GM19035 (cell line): ENCODE results near the gene PAFAH1B1.
"Not testable (repeated sequence)": the region's sequence is repeated elsewhere in the genome, so short reads cannot be mapped to it uniquely, and the experiment has no call there.

Source experiments
- ATAC-seq: cut with Tn5 transposase; IDR thresholded peaks from one replicate; pipeline ENCODE4 v1.9.1; 2021; ENCODE audit not compliant: unreplicated experiment

The PAFAH1B1 gene

DNA sequence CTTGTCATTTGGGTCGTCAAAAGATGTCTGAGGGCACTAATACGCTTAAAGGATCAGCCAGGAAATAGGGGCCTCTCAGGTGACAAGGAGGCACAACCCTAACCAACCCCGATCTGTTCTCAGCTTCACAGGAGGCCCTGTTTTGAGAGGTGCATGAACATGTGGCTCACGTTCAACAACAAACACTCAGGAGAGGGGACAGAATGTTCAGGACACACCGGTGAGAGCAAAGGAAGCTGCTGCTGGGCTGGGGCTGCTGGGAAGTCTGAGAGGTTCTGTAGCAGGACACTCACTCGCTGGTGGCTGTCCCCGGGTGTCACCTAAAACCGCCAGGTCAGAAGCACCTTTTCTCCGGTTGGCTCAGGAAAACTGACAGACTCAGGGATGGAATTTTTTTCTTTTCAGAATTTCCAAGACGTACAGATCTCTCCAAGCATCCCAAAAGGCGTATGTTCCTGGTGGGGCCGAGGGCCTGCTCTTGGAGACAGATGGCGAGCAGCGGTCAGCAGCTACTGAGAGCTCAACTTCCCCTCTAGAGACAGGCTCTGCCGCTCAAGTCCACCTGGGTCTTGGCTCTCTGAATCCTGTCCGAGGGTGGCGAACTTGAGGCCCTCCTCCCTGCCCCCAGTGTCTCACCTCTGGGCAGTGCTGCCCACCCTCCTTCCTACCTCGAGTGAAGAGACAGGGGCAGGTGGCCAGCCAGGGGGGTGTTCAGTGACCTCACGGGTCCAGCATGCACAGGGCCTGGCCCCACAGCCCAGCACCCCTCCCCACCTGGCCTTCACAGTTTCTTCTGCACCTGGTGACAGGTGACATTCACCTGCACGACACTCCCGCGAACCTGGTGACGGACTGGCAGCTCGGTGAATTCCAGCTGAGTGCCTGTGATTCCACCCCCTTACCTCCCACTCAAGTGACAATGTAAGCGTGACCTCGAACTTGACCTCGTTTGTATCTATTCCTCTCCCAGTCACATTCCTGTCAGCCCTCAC, 95.2 kb downstream of the PAFAH1B1 start:
- ATAC-seq: no peak

GRCh38 chr17:2689411-2690164, 96.1 kb downstream of the PAFAH1B1 start:
- ATAC-seq: no peak

GRCh38 chr17:2690165-2691068, 97.0 kb downstream of the PAFAH1B1 start:
- no peak for ATAC-seq

GRCh38 chr17:2691069-2691871, 97.8 kb downstream of the PAFAH1B1 start:
- no peak for ATAC-seq

DNA sequence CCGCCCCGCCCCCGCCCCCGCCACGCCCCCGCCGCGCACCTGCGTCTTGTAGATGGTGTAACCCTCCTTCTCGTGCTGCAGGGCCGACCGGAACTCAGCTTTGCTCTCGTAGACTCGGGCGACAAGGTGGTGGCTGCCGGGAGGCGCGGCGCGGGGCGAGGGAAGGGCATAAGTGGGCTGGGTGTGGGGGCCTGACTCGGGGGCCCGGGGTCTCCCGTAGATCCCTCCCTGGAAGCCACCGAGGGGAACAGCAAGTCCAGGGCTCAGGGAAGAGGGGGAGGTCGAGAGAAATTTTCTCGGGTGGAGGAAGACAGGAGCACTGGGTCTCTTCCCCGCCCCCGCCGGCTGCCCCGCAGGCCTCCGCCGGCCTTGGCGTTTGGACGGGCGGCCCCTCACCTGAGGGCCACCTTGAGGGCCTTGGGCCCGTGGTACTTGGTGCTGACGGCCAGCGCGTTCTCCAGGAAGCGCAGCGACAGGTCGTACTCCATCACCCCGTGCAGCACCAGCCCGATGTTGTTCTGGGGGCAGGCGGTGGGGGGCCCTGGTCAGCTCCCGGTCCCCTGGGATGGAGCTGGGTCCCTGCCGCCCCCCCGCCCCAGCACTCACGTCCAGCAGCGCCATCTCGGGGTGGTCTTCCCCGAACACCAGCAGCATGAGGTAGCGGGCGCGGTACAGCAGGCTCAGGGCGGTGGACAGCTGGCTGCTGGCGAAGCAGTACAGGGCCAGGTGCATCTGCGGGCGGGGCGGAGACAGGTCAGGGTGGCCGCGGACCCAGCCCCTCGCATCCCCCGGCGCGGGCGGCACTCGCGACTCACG, 98.7 kb downstream of the PAFAH1B1 start:
- no peak for ATAC-seq

- ATAC-seq: no peak
Observed at GRCh38 chr17:2692781-2693135, 99.3 kb downstream of the PAFAH1B1 start.

- no peak for ATAC-seq
Observed at GRCh38 chr17:2693561-2694380, 100.3 kb downstream of the PAFAH1B1 start.

DNA sequence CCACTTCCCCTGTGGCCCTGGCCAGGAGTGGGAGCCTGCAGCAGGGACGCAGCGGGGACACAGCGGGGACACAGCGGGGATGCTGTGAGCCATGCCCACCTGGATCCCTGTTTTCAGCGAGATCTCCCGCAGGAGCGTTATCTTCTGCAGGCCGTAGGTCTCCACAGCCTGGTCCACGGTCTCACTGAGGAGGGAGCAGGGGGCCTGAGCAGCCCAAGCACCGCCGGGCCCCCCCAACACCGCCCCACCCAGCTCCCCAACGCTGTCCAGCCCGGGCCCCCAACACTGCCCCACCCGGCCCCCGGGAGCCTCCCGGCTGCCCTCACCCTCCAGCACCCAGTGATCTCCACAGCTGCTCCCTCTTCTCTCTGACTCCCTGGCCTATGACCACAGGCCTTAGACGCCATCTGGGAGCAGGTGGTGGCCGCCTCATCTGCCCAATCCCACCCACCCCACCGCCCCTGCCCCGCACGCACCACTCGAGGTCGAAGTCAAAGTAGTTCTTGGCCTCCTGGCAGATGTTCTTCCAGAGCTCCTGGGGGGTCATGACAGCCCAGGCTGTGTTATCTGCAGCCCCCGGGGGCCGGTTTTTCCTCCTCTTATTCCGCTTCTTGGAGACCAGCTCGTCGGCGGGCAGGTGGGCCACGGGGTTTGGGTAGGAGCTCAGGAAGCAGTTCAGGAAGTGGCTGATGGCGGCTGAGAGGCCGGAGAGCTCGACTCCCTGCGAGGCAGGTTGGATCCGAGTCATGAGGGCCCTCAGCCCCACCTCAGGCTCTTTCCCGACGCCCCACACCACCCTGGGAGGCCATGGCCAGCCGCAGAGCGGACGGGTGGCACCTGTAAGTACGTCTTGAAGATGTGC, 101.2 kb downstream of the PAFAH1B1 start:
- no peak for ATAC-seq

- ATAC-seq: no peak
Observed at GRCh38 chr17:2695243-2695960, 101.9 kb downstream of the PAFAH1B1 start.

DNA sequence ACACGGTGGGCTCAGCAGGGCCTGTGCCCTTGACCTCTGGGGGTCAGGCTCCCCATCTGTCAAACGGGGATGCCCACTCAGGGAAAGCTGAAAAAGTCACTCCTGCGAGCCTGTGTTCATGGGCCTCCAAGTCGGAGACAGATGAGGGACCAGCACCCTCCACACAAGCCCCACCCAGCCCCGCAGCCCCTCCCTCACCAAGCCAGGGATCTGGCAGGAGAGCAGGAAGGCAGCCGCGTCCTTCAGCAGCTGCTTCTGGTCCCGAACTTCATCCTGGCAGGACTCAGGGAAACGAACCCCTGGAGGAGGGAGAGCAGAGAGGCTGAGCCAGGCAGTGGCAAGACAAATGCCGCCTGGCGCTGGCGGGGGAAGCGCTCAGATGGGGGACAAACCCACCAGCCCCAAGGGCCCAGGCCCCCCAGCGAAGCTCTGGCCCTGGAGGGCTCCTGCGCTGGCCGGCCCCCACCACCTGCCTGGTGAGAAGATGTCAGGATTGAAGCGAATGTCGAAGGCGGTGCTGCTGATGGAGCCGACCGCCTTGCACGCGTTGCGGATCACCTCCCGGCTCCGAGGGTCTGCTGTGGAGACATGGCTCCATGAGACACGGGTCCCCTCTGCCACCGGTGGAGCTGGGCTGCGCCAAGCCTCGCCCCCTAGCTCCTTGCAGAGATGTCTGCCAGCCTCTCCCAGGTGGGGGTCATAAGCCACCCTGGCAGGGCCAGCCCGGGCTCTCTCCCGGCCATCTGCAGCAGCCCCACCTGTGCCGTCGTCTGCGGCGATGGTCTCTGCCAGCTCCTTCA, 102.7 kb downstream of the PAFAH1B1 start:
- ATAC-seq: no peak

DNA sequence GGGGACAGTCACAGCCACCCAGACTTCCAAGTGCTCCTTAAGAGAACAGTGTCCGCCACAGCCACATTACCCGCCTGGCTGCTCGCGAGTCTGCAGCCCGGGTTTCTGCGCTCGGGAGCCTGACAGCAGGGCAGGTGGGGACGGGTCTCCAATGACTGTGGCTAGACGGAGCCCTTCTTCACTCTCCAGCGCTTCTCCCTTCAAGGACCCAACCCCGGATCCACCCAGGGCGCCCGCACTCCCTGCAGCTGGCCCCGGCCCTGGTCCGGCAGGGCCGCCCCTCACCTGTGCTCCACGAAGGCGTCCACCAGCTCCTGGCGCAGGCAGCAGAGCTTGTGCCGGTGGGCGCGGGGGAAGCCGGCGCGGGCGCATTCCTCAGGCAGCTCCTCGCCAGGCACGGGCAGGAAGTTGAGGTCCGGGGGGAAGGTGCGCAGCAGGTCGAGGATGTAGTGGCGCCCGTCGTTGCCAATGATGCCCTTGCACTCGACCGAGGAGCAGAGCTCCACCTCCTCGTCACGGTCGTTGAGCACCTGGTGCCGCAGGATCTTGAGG, 104.2 kb downstream of the PAFAH1B1 start:
- ATAC-seq: no peak

DNA sequence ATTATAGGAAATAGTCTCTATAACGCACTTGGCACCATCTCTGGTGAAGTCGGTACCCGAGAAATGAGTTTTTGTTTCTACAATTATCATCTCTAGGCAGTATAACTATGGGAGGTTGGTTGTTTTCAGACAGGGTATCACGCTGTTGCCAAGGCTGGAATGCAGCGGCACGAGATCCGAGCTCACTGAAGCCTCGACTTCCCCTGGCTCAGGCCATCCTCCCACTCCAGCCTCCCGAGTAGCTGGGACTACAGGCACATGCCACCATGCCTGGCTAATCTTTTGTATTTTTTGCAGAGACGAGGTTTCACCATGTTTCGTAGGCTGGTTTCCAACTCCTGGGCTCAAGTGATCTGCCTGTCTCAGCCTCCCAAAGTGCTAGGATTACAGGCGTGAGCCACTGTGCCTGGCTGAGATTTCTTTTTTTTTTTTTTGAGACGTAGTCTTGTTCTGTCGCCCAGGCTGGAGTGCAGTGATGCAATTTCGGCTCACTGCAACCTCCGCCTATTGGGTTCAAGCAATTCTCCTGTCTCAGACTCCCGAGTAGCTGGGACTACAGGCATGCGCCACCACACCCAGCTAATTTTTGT, 105.9 kb downstream of the PAFAH1B1 start:
- ATAC-seq: not testable (repeated sequence)

DNA sequence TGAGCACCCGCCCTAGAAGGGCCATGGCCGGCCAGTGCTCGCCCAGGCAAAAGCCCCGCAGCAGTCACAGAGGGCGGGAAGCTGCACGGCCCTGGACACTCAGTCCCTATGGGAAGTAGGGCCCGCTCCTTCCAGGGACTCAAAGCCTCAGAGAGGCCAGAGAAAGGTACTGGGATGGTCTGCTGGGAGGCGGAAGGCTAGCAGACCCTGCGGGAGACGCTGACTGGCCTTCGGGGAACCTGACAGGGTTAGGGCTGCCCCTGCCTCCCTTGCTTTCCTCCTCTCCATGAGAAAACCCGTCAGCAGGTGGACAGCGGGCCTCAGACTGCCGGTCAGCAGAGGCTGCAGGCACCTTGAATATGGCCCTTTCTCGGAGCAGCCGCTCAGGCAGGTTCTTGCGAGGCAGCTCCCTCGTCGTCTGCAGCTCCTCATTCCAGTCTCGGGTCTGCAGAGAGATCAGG, 106.6 kb downstream of the PAFAH1B1 start:
- no peak for ATAC-seq

- no peak for ATAC-seq
Observed at GRCh38 chr17:2700491-2701141, 107.2 kb downstream of the PAFAH1B1 start.
